NCI-H1092 (cell line): ENCODE results near the gene WDR4.
"Not testable (repeated sequence)": the region's sequence is repeated elsewhere in the genome, so short reads cannot be mapped to it uniquely, and the experiment has no call there.

Source experiments
- DNase-seq: peaks from one replicate; lab custom pipeline; 2025; lab: John Stamatoyannopoulos, UW

The WDR4 gene

GRCh38 chr21:42839271-42840231, 39.8 kb downstream of the WDR4 start:
- no peak for DNase-seq

- not testable (repeated sequence) for DNase-seq
Measured at GRCh38 chr21:42838212-42838690, 41.1 kb downstream of the WDR4 start.

DNA sequence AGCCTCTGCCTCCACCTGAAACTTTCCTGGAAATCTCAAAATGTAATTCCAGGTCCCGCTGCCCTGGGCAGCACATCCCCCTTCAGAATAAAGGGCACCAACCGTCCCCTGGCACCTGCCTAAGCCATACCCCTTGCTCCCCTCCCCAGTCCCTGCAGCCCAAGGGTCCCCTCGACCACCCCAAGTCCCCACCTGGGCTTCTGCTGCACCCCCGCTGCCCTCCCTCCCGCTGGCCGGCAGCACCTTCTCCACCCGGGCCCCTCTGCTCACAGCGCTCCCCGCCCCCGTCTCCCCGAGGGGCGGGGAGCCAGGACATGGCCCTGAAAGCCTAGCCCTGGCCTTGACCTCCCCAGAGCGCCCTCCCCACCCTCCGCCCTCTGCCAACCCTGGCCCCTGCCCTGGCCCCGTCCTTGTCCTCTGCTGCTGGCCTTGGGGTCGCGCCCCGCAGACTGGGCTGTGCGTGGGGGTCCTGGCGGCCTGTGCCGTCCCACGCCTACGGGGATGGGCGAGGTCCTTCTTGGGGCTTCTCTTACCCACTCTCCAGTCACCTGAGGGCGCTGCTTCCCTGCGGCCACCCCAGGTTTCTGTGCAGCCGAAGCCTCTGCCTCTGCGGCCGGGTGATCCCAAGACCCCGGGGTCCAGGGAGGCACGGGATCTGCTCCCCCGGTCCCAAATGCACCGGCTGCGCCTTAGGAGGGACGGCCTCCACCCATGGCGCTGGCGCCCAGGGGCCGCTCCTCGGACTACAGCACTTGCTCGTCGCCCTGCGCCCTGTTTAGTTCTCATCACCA, 41.7 kb downstream of the WDR4 start:
- DNase-seq, result no peak

DNA sequence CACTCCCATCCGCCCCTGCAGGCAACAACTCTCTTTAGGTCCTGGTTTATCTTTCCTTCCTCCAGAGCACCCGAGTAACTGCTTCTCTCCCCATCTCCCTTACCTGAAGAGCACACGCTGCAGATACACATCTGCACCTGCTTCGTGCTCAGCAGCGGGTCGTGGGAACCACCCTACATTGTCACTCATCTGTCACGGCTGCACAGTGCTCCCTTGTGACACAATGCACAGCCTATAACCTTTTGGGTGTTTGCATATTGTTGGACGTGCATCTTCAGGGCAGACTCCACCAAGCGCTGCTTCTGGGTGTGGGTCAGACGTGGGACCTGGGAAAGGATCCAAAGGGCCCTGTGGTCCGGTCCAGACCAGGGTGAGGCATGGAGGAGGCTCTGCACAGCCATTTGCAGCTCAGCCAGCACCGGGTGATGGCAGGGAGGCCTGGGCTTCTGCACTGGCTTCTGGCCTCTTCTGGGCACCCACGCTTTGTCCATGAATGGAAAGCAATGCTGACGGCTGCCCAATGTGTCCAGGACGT, 42.5 kb downstream of the WDR4 start:
- DNase-seq, result no peak

DNA sequence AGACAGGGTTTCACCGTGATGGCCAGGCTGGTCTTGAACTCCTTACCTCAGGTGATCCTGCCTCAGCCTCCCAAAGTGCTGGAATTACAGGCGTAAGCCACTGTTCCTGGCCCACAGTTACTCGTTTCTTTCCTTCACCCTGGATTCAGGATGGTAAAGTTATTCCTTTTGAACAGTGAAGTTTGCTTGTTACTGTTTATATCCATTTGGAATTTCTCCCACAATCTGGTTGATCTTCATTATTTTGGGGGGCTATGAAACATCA, 43.0 kb downstream of the WDR4 start:
- DNase-seq, result no peak

GRCh38 chr21:42835611-42836401, 43.5 kb downstream of the WDR4 start:
- no peak for DNase-seq

GRCh38 chr21:42835211-42835610, 44.1 kb downstream of the WDR4 start:
- no peak for DNase-seq

GRCh38 chr21:42834726-42835191, 44.6 kb downstream of the WDR4 start:
- DNase-seq, result no peak

GRCh38 chr21:42833859-42834725, 45.2 kb downstream of the WDR4 start:
- DNase-seq, result no peak

GRCh38 chr21:42833439-42833815, 45.9 kb downstream of the WDR4 start:
- DNase-seq, result no peak

DNA sequence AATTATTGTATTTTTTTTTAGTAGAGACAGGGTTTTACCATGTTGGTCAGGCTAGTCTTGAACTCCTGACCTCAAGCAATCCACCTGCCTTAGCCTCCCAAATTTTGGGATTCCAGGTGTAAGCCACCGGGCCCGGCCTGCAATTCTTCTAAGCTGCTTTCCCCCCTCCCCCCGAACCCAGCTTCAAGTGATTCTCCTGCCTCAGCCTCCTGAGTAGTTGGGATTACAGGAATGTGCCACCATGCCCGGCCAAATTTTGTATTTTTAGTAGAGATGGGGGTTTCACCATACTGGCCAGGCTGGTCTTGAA, 47.1 kb downstream of the WDR4 start:
- not testable (repeated sequence) for DNase-seq

- no peak for DNase-seq
Measured at GRCh38 chr21:42830456-42831455, 48.6 kb downstream of the WDR4 start.

DNA sequence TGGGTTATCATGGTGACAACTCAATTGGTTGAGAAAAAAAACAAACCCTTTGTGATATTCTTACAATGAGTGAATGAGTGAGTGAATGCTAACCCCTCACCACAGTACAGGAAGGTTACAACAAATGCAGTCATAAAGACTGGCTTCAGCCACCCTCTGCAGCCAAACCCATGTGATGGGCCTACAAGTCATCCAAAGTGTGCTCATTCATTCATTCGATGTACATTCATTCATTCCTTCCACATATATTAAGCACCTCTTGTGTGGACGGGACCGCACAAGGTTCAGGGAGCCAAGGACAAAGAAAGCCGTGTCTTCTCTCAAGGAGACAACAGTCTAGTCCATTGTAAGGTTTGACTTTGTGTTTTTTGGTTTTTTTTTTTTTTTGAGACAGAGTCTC, 49.4 kb downstream of the WDR4 start:
- DNase-seq, result no peak

DNA sequence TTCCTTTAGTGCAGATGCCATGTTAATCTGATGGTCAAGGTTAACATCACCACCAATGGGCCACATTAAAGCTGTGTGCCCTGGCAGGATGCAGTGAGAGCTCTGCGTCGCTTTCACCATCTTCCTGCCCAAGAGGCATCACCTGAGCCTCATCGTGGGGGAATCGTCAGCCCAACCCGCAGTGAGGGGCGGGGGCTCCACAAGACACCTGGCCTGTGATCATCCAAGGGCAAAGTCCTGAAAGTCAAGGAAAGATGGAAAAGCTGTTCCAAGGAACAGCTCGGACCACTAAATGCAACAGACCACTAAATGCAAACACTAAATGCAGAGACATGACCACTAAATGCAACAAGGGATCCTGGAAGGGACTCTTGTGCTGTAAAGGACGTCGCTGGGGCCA, 49.9 kb downstream of the WDR4 start:
- no peak for DNase-seq

GRCh38 chr21:42827588-42827987, 51.8 kb downstream of the WDR4 start:
- no peak for DNase-seq

GRCh38 chr21:42820616-42821465, 58.5 kb downstream of the WDR4 start:
- DNase-seq, result peak; percentile 17

GRCh38 chr21:42819861-42820615, 59.3 kb downstream of the WDR4 start:
- no peak for DNase-seq

GRCh38 chr21:42818328-42818749, 61.0 kb downstream of the WDR4 start:
- DNase-seq, result no peak
